Kidney tubule cell (primary cell): ENCODE measurements around the gene FGGY.
A peak's percentile ranks its signal among the peaks of the same experiment; 100 is the strongest.
"Not testable (repeated sequence)": the region's sequence is repeated elsewhere in the genome, so short reads cannot be mapped to it uniquely, and the experiment has no call there.

Experiments
- DNase-seq: peaks from one replicate; pipeline ENCODE4 v3.0.0-alpha.2; 2018; ENCODE audit warnings: low spot score

The FGGY gene

GRCh38 chr1:59443310-59443709, 146.4 kb downstream of the FGGY start:
- no peak for DNase-seq

- DNase-seq: no peak
Observed at GRCh38 chr1:59444520-59444919, 147.6 kb downstream of the FGGY start.

GRCh38 chr1:59445040-59445439, 148.1 kb downstream of the FGGY start:
- peak; percentile 60 for DNase-seq

GRCh38 chr1:59446257-59446901, 149.5 kb downstream of the FGGY start:
- peak; percentile 43 for DNase-seq

- DNase-seq: no peak
Observed at GRCh38 chr1:59452026-59452425, 155.1 kb downstream of the FGGY start.

- no peak for DNase-seq
Observed at GRCh38 chr1:59452559-59452958, 155.7 kb downstream of the FGGY start.

GRCh38 chr1:59453297-59453968, 156.5 kb downstream of the FGGY start:
- peak; percentile 22 for DNase-seq

- peak; percentile 86 for DNase-seq
Observed at GRCh38 chr1:59455206-59455605, 158.3 kb downstream of the FGGY start.

GRCh38 chr1:59457786-59458185, 160.9 kb downstream of the FGGY start:
- DNase-seq: no peak

- no peak for DNase-seq
Observed at GRCh38 chr1:59458884-59459283, 162.0 kb downstream of the FGGY start.

- not testable (repeated sequence) for DNase-seq
Observed at GRCh38 chr1:59462942-59463341, 166.0 kb downstream of the FGGY start.

- DNase-seq: not testable (repeated sequence)
Observed at GRCh38 chr1:59465478-59465877, 168.6 kb downstream of the FGGY start.

GRCh38 chr1:59468828-59469428, 172.0 kb downstream of the FGGY start:
- DNase-seq: no peak

- DNase-seq: not testable (repeated sequence)
Observed at GRCh38 chr1:59471991-59472570, 175.2 kb downstream of the FGGY start.

- no peak for DNase-seq
Observed at GRCh38 chr1:59473831-59474230, 176.9 kb downstream of the FGGY start.

- DNase-seq: no peak
Observed at GRCh38 chr1:59474496-59474895, 177.6 kb downstream of the FGGY start.

- no peak for DNase-seq
Observed at GRCh38 chr1:59475737-59476136, 178.8 kb downstream of the FGGY start.

- no peak for DNase-seq
Observed at GRCh38 chr1:59477286-59477685, 180.4 kb downstream of the FGGY start.

- DNase-seq: no peak
Observed at GRCh38 chr1:59477867-59478266, 181.0 kb downstream of the FGGY start.

- DNase-seq: no peak
Observed at GRCh38 chr1:59478822-59479221, 181.9 kb downstream of the FGGY start.

- DNase-seq: no peak
Observed at GRCh38 chr1:59480188-59480888, 183.4 kb downstream of the FGGY start.

GRCh38 chr1:59481881-59482505, 185.1 kb downstream of the FGGY start:
- no peak for DNase-seq
